ENCODE results near the gene PVR.

The PVR gene

GRCh38 chr19:44649578-44650145 is 6.0 kb downstream of the PVR start:
- TF ChIP-seq CTCF (IDR thresholded peaks at IDR 0.05; ENCODE audit: extremely low read depth, insufficient read depth, missing control alignments): no peak
- in situ Hi-C loops (cut with MboI; ENCODE audit: low pct_unique_long_range_greater_than_20kb, low sequenced_read_pairs, unreplicated experiment): no loop called here
- DNase-seq (ENCODE audit: low spot score): no peak

- TF ChIP-seq CTCF (IDR thresholded peaks at IDR 0.05; ENCODE audit: extremely low read depth, insufficient read depth, missing control alignments): no peak
- in situ Hi-C loops (cut with MboI; ENCODE audit: low pct_unique_long_range_greater_than_20kb, low sequenced_read_pairs, unreplicated experiment): no loop called here
Measured at GRCh38 chr19:44653343-44653742, 9.6 kb downstream of the PVR start.

GRCh38 chr19:44653977-44654774 is 10.5 kb downstream of the PVR start:
- in situ Hi-C loops (cut with MboI; ENCODE audit: low pct_unique_long_range_greater_than_20kb, low sequenced_read_pairs, unreplicated experiment): no loop called here
- TF ChIP-seq CTCF (IDR thresholded peaks at IDR 0.05; ENCODE audit: extremely low read depth, insufficient read depth, missing control alignments): peak; percentile 88
- DNase-seq (ENCODE audit: low spot score): peak; percentile 88

More at GRCh38 chr19:44653343-44653742, 9.6 kb downstream of the PVR start:
- no peak for DNase-seq (ENCODE audit: low spot score)

GRCh38 chr19:44657211-44657921 is 13.7 kb downstream of the PVR start:
- in situ Hi-C loops (cut with MboI; ENCODE audit: low pct_unique_long_range_greater_than_20kb, low sequenced_read_pairs, unreplicated experiment): no loop called here
- peak; percentile 94 for TF ChIP-seq CTCF (IDR thresholded peaks at IDR 0.05; ENCODE audit: extremely low read depth, insufficient read depth, missing control alignments)
- peak; percentile 84 for DNase-seq (ENCODE audit: low spot score)

- no peak for TF ChIP-seq CTCF (IDR thresholded peaks at IDR 0.05; ENCODE audit: extremely low read depth, insufficient read depth, missing control alignments)
- no peak for DNase-seq (ENCODE audit: low spot score)
- in situ Hi-C loops (cut with MboI; ENCODE audit: low pct_unique_long_range_greater_than_20kb, low sequenced_read_pairs, unreplicated experiment): no loop called here
Measured at GRCh38 chr19:44658069-44658733, 14.5 kb downstream of the PVR start.

GRCh38 chr19:44660081-44660480 is 16.4 kb downstream of the PVR start:
- TF ChIP-seq CTCF (IDR thresholded peaks at IDR 0.05; ENCODE audit: extremely low read depth, insufficient read depth, missing control alignments): no peak
- in situ Hi-C loops (cut with MboI; ENCODE audit: low pct_unique_long_range_greater_than_20kb, low sequenced_read_pairs, unreplicated experiment): no loop called here

More at GRCh38 chr19:44660081-44660480, 16.4 kb downstream of the PVR start:
- DNase-seq (ENCODE audit: low spot score): no peak

All from GM13977 (cell line).